GM12878 (cell line): ENCODE measurements around the gene WFIKKN1. TPM values are rescaled to one million over a fixed set of nuclear protein-coding genes. Genes with fewer than 3 reads are reported as not detected.

Source experiments
- ATAC-seq: fragments of 200-7000 bp; cut with Tn5 transposase; 3 replicates; pipeline ENCODE4 v1.9.1; 2020; ENCODE audit warnings: mild to moderate bottlenecking, moderate library complexity
- BruUV-seq: library from RNA; stranded (reverse); fragments of 400-500 nt; replicated peaks from 2 replicates; lab custom pipeline; 2021; lab: Mats Ljungman, UMichigan
- CTCF ChIA-PET: fragments of 300-600 bp; sonication (Branson Sonifier 250); formaldehyde crosslinking; extraction: SDS; loops from one replicate; lab custom pipeline; 2021; ENCODE audit warnings: inconsistent platforms; lab: Yijun Ruan, JAX
- POLR2A ChIA-PET: fragments of 350-600 bp; formaldehyde crosslinking; extraction: SDS; loops from one replicate; lab custom pipeline; 2021; ENCODE audit warnings: inconsistent platforms; lab: Charles Lee
- RAD21 ChIA-PET: fragments of 300-600 bp; sonication (Branson Sonifier 250); formaldehyde crosslinking; loops from one replicate; lab custom pipeline; 2023; ENCODE audit warnings: antibody characterized with exemption; ENCODE audit not compliant: unreplicated experiment; lab: Charles Lee
- SMC1A ChIA-PET: fragments of 300-600 bp; sonication (Branson Sonifier 250); formaldehyde crosslinking; loops from one replicate; lab custom pipeline; 2023; ENCODE audit not compliant: unreplicated experiment, uncharacterized antibody; lab: Charles Lee
- DNase-seq: peaks from one replicate; pipeline ENCODE4 v3.0.0-alpha.2; 2011; ENCODE audit warnings: low read depth, low spot score
- FAIRE-seq: peaks from 3 replicates; lab custom pipeline; 2011; peaks lifted over from hg19 to GRCh38; lab: Jason Lieb, UNC
- H2AFZ ChIP-seq: 2 replicates; pipeline ENCODE4 v1.6.0; 2011; ENCODE audit warnings: low read depth, low read length, control low read depth; ENCODE audit not compliant: control insufficient read depth
- H3K27ac ChIP-seq: 2 replicates; pipeline ENCODE4 v1.5.1; 2011; ENCODE audit warnings: control low read depth; ENCODE audit not compliant: control insufficient read depth, insufficient read depth
- H3K27me3 ChIP-seq, 2 experiments: replicated peaks in 1 of 2; 2 replicates each; pipeline versions ENCODE4 v1.6.0 to v1.6.1; 2011; ENCODE audit warnings: low read length in 1 of 2; ENCODE audit not compliant: control insufficient read depth in 2 of 2, insufficient read depth in 2 of 2
- H3K36me3 ChIP-seq, 2 experiments: 2 replicates each; pipeline ENCODE4 v1.5.1; 2011; ENCODE audit warnings: low read length in 1 of 2; ENCODE audit not compliant: control insufficient read depth in 2 of 2, insufficient read depth in 2 of 2
- H3K4me1 ChIP-seq: 2 replicates; pipeline ENCODE4 v1.6.1; 2011; ENCODE audit warnings: mild to moderate bottlenecking, low read length, moderate library complexity, mixed read lengths; ENCODE audit not compliant: control insufficient read depth, insufficient read depth
- H3K4me2 ChIP-seq: 2 replicates; pipeline ENCODE4 v1.6.0; 2011; ENCODE audit warnings: control low read depth; ENCODE audit not compliant: control insufficient read depth, insufficient read depth
- H3K4me3 ChIP-seq: fragments of 200-600 bp; sonication (generic); 2 replicates; pipeline ENCODE4 v1.5.1; 2016
- H3K79me2 ChIP-seq: 2 replicates; pipeline ENCODE4 v1.6.0; 2011; ENCODE audit warnings: low read length; ENCODE audit not compliant: control insufficient read depth, insufficient read depth
- H3K9ac ChIP-seq: 2 replicates; pipeline ENCODE4 v1.8.0; 2011; ENCODE audit warnings: low read length, control low read depth, mixed read lengths; ENCODE audit not compliant: control insufficient read depth, insufficient read depth
- H3K9me3 ChIP-seq: replicated peaks from 3 replicates; pipeline ENCODE4 v1.5.1; 2011; ENCODE audit warnings: mild to moderate bottlenecking, low read length; ENCODE audit not compliant: control insufficient read depth, insufficient read depth
- H4K20me1 ChIP-seq: 2 replicates; pipeline ENCODE4 v1.6.0; 2011; ENCODE audit not compliant: control insufficient read depth, insufficient read depth
- ASH2L ChIP-seq: fragments of 300-600, 200-600 bp; sonication (generic); IDR thresholded peaks from 2 replicates; pipeline ENCODE4 v1.6.1; 2017; ENCODE audit warnings: low read depth, mild to moderate bottlenecking, borderline replicate concordance
- BCL3 ChIP-seq: IDR thresholded peaks from 2 replicates; pipeline ENCODE4 v1.6.1; 2011; ENCODE audit warnings: borderline replicate concordance, low read depth, mild to moderate bottlenecking, moderate library complexity, low read length; ENCODE audit not compliant: insufficient read depth, poor library complexity, severe bottlenecking
- BMI1 ChIP-seq: fragments of 450-650 bp; IDR thresholded peaks from 2 replicates; pipeline ENCODE4 v1.6.1; 2016; ENCODE audit warnings: mild to moderate bottlenecking, moderate library complexity, borderline replicate concordance
- CBX3 ChIP-seq: fragments of 200-600 bp; sonication (generic); IDR thresholded peaks from 2 replicates; pipeline ENCODE4 v1.6.1; 2016; ENCODE audit warnings: low read depth, borderline replicate concordance
- CHD1 ChIP-seq: IDR thresholded peaks from 2 replicates; pipeline ENCODE4 v1.6.1; 2012; ENCODE audit warnings: low read depth, low read length, improper control_type of control experiment
- E2F4 ChIP-seq: IDR thresholded peaks from 2 replicates; pipeline ENCODE4 v1.6.1; 2012; ENCODE audit warnings: low read depth, low read length, improper control_type of control experiment
- EED ChIP-seq: sonication (generic); IDR thresholded peaks from 2 replicates; pipeline ENCODE4 v1.6.1; 2016; ENCODE audit warnings: antibody characterized with exemption, low read depth
- KDM1A ChIP-seq: fragments of 200-600 bp; sonication (generic); IDR thresholded peaks from 2 replicates; pipeline ENCODE4 v1.6.1; 2016; ENCODE audit warnings: borderline replicate concordance
- KLF5 ChIP-seq: fragments of 450-650 bp; IDR thresholded peaks from 2 replicates; pipeline ENCODE4 v1.6.1; 2014; ENCODE audit warnings: mild to moderate bottlenecking; ENCODE audit not compliant: partially characterized antibody
- NBN ChIP-seq: fragments of 450-650 bp; IDR thresholded peaks from 2 replicates; pipeline ENCODE4 v1.6.1; 2016
- NFYA ChIP-seq: IDR thresholded peaks from 2 replicates; pipeline ENCODE4 v1.6.1; 2011; ENCODE audit warnings: low read depth, mild to moderate bottlenecking, low read length, improper control_type of control experiment, borderline replicate concordance
- NR2C1 ChIP-seq: fragments of 450-650 bp; IDR thresholded peaks from 2 replicates; pipeline ENCODE4 v1.6.1; 2017; ENCODE audit warnings: antibody characterized with exemption, mild to moderate bottlenecking, moderate library complexity
- NR2C2 ChIP-seq: IDR thresholded peaks from 2 replicates; pipeline ENCODE4 v1.6.1; 2011; ENCODE audit warnings: borderline replicate concordance, low read depth; ENCODE audit not compliant: control insufficient read depth, insufficient read length
- PAX5 ChIP-seq: IDR thresholded peaks from 2 replicates; pipeline ENCODE4 v1.6.1; 2011; ENCODE audit warnings: low read depth, low read length, borderline replicate concordance
- SREBF2 ChIP-seq: IDR thresholded peaks from 2 replicates; pipeline ENCODE4 v1.6.1; 2012; ENCODE audit warnings: mild to moderate bottlenecking, low read length
- TCF3 ChIP-seq: IDR thresholded peaks from 2 replicates; pipeline ENCODE4 v1.6.1; 2012; ENCODE audit warnings: low read depth, mild to moderate bottlenecking, low read length, borderline replicate concordance; ENCODE audit not compliant: insufficient read depth
- ZNF622 ChIP-seq: fragments of 450-650 bp; IDR thresholded peaks from 2 replicates; pipeline ENCODE4 v1.6.1; 2017; ENCODE audit warnings: mild to moderate bottlenecking, inconsistent platforms
- ZNF687 ChIP-seq: fragments of 450-650 bp; IDR thresholded peaks from 2 replicates; pipeline ENCODE4 v1.6.1; 2017; ENCODE audit warnings: mild to moderate bottlenecking, moderate library complexity
- WGBS: methylation state at CpG from one replicate; pipeline ENCODE4 v1.1.6; 2016; ENCODE audit warnings: low lambda C conversion rate; ENCODE audit not compliant: insufficient replicate concordance, insufficient coverage; ENCODE audit errors: missing lambda C conversion rate; 5-methylcytosine and 5-hydroxymethylcytosine counted together
- in situ Hi-C: fragments of 300-500 bp; cut with MboI; formaldehyde crosslinking; loops from 9 replicates; pipeline ENCODE4 v1.14.3; 2018; ENCODE audit warnings: mixed read lengths
- intact Hi-C: fragments of 100-400 bp; cut with micrococcal nuclease; formaldehyde crosslinking; loops from one replicate; pipeline ENCODE4 v1.14.2; 2022; ENCODE audit not compliant: unreplicated experiment
- polyA plus RNA-seq, 11 experiments: library from polyadenylated mRNA; depleted of rRNA in 4 of 11; unstranded in 6 of 11; stranded (reverse) in 5 of 11; fragments of >200 nt; fragmentation: Nextera tagmentation in 4 of 11; fragmentation: Illumina TruSeq in 1 of 11; extraction: Ambion mirVana in 4 of 11; extraction: Trizol in 1 of 11; gene quantifications; 1 replicate in 1 of 11; 2 replicates in 10 of 11; pipeline versions ENCODE4 v1.2.1 to v1.2.3, GENCODE V29; 2011 to 2016; ENCODE audit warnings: inconsistent platforms in 2 of 11, missing spikeins in 2 of 11, low read depth in 1 of 11
- total RNA-seq, 4 experiments: library from RNA; depleted of rRNA in 3 of 4; stranded (reverse); fragments of >200 nt in 3 of 4; fragmentation: Illumina TruSeq in 1 of 4; extraction: Trizol in 1 of 4; gene quantifications; 2 replicates each; pipeline versions ENCODE4 v1.2.1 to v1.2.3, GENCODE V29; 2013 to 2021

WFIKKN1 gene
- total and polyA plus RNA-seq, 10 of the 15 experiments (the other 5 are each of a cell fraction or from before 2014, with no cell fraction given): 0.01 to 0.41 (median 0.05) TPM; not detected in 2

GRCh38 chr16:651844-652243, 21.1 kb downstream of the WFIKKN1 start:
- intact Hi-C loops: no loop called here
- no peaks in the 10 kb centered on the region for H3K9me3 ChIP-seq
- DNase-seq (no peak), ATAC-seq (no peak), FAIRE-seq (no peak)
- H2AFZ ChIP-seq: no peak overlapping the region
- H3K4me3 ChIP-seq: no peak overlapping the region
- no peaks in the 10 kb centered on the region for H4K20me1 ChIP-seq
- ChIA-PET RAD21 (no interaction called here), POLR2A (no interaction called here), CTCF (interaction anchor here (1.3 kb wide), 1 partner anchor 10 kb away, joined by 3 read pairs; no protein-coding TSS in a partner anchor), SMC1A (no interaction called here)
- no TSS peak for BruUV-seq
- WGBS: 92% methylated on average over 13 of the region's 22 CpGs
- H3K4me1 ChIP-seq: peaks cover 9% of the 10 kb centered on the region
- no peak overlapping the region for H3K4me2 ChIP-seq
- no peak overlapping the region for H3K9ac ChIP-seq
- no peak overlapping the region for H3K27ac ChIP-seq
- H3K27me3 ChIP-seq: no peaks in the 10 kb centered on the region
- no peak for TF ChIP-seq NR2C2
- no peak for TF ChIP-seq CHD1
- TF ChIP-seq PAX5: no peak
- TF ChIP-seq ZNF622: no peak
- TF ChIP-seq KLF5: no peak
- no peak for TF ChIP-seq E2F4
- TF ChIP-seq NR2C1: no peak
- no peak for TF ChIP-seq KDM1A
- TF ChIP-seq EED: no peak
- no peak for TF ChIP-seq ASH2L
- no peak for TF ChIP-seq NBN
- no peak for TF ChIP-seq TCF3
- no peak for TF ChIP-seq NFYA
- no peak for TF ChIP-seq BMI1
- TF ChIP-seq BCL3: no peak
- no peak for TF ChIP-seq SREBF2
- no peak for TF ChIP-seq ZNF687
- no peak for TF ChIP-seq CBX3
- peaks cover 18% of the 10 kb centered on the region for H3K79me2 ChIP-seq
- in situ Hi-C loops: no loop called here
- H3K36me3 ChIP-seq: peaks cover 0 to 3% of the 10 kb centered on the region in 2 experiments; a peak in 2 of 4 replicates
